WTC11 (cell line): Measurements from ENCODE around the gene NDUFS6.

Source experiments
- FOXJ3 ChIP-seq: sonication (generic); formaldehyde crosslinking; IDR thresholded peaks from 2 replicates; pipeline ENCODE4 v1.9.0; 2021; ENCODE audit warnings: missing genetic modification reagents, mild to moderate bottlenecking, borderline replicate concordance
- FOXP1 ChIP-seq: sonication (generic); formaldehyde crosslinking; IDR thresholded peaks from 2 replicates; pipeline ENCODE4 v1.8.0; 2022; ENCODE audit warnings: missing genetic modification reagents, mild to moderate bottlenecking, moderate library complexity, borderline replicate concordance
- JAZF1 ChIP-seq: fragments of 250-450 bp; sonication (Bioruptor Pico); IDR thresholded peaks from 2 replicates; pipeline ENCODE4 v1.9.0; 2021; ENCODE audit warnings: moderate library complexity, mild to moderate bottlenecking, inconsistent platforms
- KAT7 ChIP-seq: sonication (generic); formaldehyde crosslinking; IDR thresholded peaks from 2 replicates; pipeline ENCODE4 v1.8.1; 2023; ENCODE audit warnings: missing genetic modification reagents, mild to moderate bottlenecking, borderline replicate concordance
- ZBTB21 ChIP-seq: sonication (generic); formaldehyde crosslinking; IDR thresholded peaks from 2 replicates; pipeline ENCODE4 v1.8.1; 2023; ENCODE audit warnings: mild to moderate bottlenecking, missing genetic modification reagents, borderline replicate concordance
- TF ChIP-seq, protein P1 (sequence below): fragments of 250-450 bp; sonication (Bioruptor Pico); IDR thresholded peaks from 2 replicates; pipeline ENCODE4 v1.9.0; 2021; ENCODE audit warnings: mild to moderate bottlenecking
- TF ChIP-seq, protein P2 (sequence below): sonication (generic); formaldehyde crosslinking; IDR thresholded peaks from 2 replicates; pipeline ENCODE4 v1.8.0; 2023; ENCODE audit warnings: missing genetic modification reagents, mild to moderate bottlenecking, borderline replicate concordance
- TF ChIP-seq, protein P3 (sequence below): fragments of 200-600 bp; IDR thresholded peaks from 2 replicates; pipeline ENCODE4 v1.8.0; 2022; ENCODE audit warnings: antibody characterized with exemption
- TF ChIP-seq, protein P4 (sequence below): sonication (generic); formaldehyde crosslinking; IDR thresholded peaks from 2 replicates; pipeline ENCODE4 v1.8.1; 2022; ENCODE audit warnings: low read depth, missing genetic modification reagents, borderline replicate concordance
- TF ChIP-seq, protein P5 (sequence below): sonication (generic); formaldehyde crosslinking; IDR thresholded peaks from 2 replicates; pipeline ENCODE4 v1.8.1; 2023; ENCODE audit warnings: mild to moderate bottlenecking, moderate library complexity, missing genetic modification reagents
- TF ChIP-seq, protein P6 (sequence below): sonication (generic); formaldehyde crosslinking; IDR thresholded peaks from 2 replicates; pipeline ENCODE4 v1.8.0; 2022; ENCODE audit warnings: mild to moderate bottlenecking, missing genetic modification reagents

DNA sequence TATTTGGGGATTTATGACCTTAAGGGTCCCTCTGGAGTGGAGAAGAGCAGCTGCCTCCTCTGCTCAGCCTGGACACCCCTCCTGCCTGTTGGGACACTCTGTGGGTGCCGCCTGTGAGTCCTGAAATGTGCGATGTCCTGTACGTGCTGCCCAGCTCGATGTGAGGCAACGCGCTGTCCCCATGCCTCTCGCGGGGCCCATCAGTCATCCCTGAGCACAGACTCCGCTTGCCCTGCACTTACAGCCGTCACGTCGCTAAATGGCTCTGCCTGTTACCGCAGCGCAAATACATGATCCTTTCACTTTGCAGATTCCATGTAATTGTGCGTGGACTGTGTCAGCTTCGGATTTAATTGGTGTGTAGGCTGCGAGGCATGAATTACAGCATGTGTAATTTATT is 54.4 kb downstream of the NDUFS6 start:
- TF ChIP-seq, protein P1, sequence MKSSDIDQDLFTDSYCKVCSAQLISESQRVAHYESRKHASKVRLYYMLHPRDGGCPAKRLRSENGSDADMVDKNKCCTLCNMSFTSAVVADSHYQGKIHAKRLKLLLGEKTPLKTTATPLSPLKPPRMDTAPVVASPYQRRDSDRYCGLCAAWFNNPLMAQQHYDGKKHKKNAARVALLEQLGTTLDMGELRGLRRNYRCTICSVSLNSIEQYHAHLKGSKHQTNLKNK (CRISPR knock-in tag) = no peak
- no peak for TF ChIP-seq ZBTB21 (CRISPR knock-in tag)
- TF ChIP-seq, protein P2, sequence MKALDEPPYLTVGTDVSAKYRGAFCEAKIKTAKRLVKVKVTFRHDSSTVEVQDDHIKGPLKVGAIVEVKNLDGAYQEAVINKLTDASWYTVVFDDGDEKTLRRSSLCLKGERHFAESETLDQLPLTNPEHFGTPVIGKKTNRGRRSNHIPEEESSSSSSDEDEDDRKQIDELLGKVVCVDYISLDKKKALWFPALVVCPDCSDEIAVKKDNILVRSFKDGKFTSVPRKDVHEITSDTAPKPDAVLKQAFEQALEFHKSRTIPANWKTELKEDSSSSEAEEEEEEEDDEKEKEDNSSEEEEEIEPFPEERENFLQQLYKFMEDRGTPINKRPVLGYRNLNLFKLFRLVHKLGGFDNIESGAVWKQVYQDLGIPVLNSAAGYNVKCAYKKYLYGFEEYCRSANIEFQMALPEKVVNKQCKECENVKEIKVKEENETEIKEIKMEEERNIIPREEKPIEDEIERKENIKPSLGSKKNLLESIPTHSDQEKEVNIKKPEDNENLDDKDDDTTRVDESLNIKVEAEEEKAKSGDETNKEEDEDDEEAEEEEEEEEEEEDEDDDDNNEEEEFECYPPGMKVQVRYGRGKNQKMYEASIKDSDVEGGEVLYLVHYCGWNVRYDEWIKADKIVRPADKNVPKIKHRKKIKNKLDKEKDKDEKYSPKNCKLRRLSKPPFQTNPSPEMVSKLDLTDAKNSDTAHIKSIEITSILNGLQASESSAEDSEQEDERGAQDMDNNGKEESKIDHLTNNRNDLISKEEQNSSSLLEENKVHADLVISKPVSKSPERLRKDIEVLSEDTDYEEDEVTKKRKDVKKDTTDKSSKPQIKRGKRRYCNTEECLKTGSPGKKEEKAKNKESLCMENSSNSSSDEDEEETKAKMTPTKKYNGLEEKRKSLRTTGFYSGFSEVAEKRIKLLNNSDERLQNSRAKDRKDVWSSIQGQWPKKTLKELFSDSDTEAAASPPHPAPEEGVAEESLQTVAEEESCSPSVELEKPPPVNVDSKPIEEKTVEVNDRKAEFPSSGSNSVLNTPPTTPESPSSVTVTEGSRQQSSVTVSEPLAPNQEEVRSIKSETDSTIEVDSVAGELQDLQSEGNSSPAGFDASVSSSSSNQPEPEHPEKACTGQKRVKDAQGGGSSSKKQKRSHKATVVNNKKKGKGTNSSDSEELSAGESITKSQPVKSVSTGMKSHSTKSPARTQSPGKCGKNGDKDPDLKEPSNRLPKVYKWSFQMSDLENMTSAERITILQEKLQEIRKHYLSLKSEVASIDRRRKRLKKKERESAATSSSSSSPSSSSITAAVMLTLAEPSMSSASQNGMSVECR (CRISPR knock-in tag) = no peak
- TF ChIP-seq JAZF1 (CRISPR knock-in tag) = no peak
- no peak for TF ChIP-seq KAT7 (CRISPR knock-in tag)
- TF ChIP-seq, protein P3, sequence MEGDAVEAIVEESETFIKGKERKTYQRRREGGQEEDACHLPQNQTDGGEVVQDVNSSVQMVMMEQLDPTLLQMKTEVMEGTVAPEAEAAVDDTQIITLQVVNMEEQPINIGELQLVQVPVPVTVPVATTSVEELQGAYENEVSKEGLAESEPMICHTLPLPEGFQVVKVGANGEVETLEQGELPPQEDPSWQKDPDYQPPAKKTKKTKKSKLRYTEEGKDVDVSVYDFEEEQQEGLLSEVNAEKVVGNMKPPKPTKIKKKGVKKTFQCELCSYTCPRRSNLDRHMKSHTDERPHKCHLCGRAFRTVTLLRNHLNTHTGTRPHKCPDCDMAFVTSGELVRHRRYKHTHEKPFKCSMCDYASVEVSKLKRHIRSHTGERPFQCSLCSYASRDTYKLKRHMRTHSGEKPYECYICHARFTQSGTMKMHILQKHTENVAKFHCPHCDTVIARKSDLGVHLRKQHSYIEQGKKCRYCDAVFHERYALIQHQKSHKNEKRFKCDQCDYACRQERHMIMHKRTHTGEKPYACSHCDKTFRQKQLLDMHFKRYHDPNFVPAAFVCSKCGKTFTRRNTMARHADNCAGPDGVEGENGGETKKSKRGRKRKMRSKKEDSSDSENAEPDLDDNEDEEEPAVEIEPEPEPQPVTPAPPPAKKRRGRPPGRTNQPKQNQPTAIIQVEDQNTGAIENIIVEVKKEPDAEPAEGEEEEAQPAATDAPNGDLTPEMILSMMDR = no peak
- TF ChIP-seq, protein P4, sequence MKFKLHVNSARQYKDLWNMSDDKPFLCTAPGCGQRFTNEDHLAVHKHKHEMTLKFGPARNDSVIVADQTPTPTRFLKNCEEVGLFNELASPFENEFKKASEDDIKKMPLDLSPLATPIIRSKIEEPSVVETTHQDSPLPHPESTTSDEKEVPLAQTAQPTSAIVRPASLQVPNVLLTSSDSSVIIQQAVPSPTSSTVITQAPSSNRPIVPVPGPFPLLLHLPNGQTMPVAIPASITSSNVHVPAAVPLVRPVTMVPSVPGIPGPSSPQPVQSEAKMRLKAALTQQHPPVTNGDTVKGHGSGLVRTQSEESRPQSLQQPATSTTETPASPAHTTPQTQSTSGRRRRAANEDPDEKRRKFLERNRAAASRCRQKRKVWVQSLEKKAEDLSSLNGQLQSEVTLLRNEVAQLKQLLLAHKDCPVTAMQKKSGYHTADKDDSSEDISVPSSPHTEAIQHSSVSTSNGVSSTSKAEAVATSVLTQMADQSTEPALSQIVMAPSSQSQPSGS (CRISPR knock-in tag) = no peak
- no peak for TF ChIP-seq FOXP1 (CRISPR knock-in tag)
- TF ChIP-seq, protein P5, sequence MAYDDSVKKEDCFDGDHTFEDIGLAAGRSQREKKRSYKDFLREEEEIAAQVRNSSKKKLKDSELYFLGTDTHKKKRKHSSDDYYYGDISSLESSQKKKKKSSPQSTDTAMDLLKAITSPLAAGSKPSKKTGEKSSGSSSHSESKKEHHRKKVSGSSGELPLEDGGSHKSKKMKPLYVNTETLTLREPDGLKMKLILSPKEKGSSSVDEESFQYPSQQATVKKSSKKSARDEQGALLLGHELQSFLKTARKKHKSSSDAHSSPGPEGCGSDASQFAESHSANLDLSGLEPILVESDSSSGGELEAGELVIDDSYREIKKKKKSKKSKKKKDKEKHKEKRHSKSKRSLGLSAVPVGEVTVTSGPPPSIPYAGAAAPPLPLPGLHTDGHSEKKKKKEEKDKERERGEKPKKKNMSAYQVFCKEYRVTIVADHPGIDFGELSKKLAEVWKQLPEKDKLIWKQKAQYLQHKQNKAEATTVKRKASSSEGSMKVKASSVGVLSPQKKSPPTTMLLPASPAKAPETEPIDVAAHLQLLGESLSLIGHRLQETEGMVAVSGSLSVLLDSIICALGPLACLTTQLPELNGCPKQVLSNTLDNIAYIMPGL (CRISPR knock-in tag) = no peak
- TF ChIP-seq FOXJ3 (CRISPR knock-in tag) = no peak
- TF ChIP-seq, protein P6, sequence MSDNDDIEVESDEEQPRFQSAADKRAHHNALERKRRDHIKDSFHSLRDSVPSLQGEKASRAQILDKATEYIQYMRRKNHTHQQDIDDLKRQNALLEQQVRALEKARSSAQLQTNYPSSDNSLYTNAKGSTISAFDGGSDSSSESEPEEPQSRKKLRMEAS (CRISPR knock-in tag) = no peak
